Measurements from ENCODE around the gene PROX1. TPM values are rescaled to one million over a fixed set of nuclear protein-coding genes. Genes with fewer than 3 reads are reported as not detected.

Gene PROX1
- total and polyA plus RNA-seq, 9 of the 15 experiments (the other 6 are each of a cell fraction or from before 2014, with no cell fraction given): 0.14 to 0.22 TPM; not detected in 7

- TF ChIP-seq DLX4 (CRISPR knock-in tag; IDR thresholded peaks at IDR 0.05) (no peak), ZNF644 (tag; IDR thresholded peaks at IDR 0.05; ENCODE audit: low read depth) (0 out of 2 replicates have a peak, but pooled peaks have one; percentile 43), ZNF197 (CRISPR knock-in tag; IDR thresholded peaks at IDR 0.05; ENCODE audit: low read depth) (no peak), TRIM24 (IDR thresholded peaks at IDR 0.05) (0 out of 4 replicates have a peak, but pooled peaks have one; percentile 27 to 50), SNAPC5 (CRISPR knock-in tag; IDR thresholded peaks at IDR 0.05) (no peak), MNT (conservative IDR thresholded peaks at IDR 0.05) (no peak), ZNF165 (CRISPR knock-in tag; IDR thresholded peaks at IDR 0.05; ENCODE audit: borderline replicate concordance) (no peak), SRSF7 (optimal IDR thresholded peaks at IDR 0.05; ENCODE audit: low read depth, low read length) (no peak), PBX2 (CRISPR knock-in tag; IDR thresholded peaks at IDR 0.05; ENCODE audit: low read depth) (no peak), PBX2 (tag; conservative IDR thresholded peaks at IDR 0.05; ENCODE audit: low read depth) (peak; percentile 94), NCOR1 (IDR thresholded peaks at IDR 0.05) (peak; percentile 85), TAF7 (tag; IDR thresholded peaks at IDR 0.05) (no peak), ETV5 (CRISPR knock-in tag; IDR thresholded peaks at IDR 0.05; ENCODE audit: low read depth) (no peak), HES1 (IDR thresholded peaks at IDR 0.05; ENCODE audit: low read depth) (peak; percentile 100), GTF2A2 (tag; IDR thresholded peaks at IDR 0.05) (no peak)
Observed at GRCh38 chr1:214003233-214003632, 15.5 kb downstream of the PROX1 start (continued).

Measured in K562 (cell line).